Retina (tissue), 1 donor: ENCODE measurements around the gene PPP6R1.

ENCODE experiments used
- DNase-seq: peaks from one replicate; pipeline ENCODE4 v3.0.0-alpha.2; 2016

Gene PPP6R1

GRCh38 chr19:55279770-55280643 lies 21.2 kb upstream of the PPP6R1 start, which contains the start of gene HSPBP1:
HSPBP1 (minus strand) TSS chr19:55280110; CDS start chr19:55279608, 502 bp downstream.
- peak; percentile 97 for DNase-seq

GRCh38 chr19:55279340-55279739 lies 20.5 kb upstream of the PPP6R1 start:
- no peak for DNase-seq

- no peak for DNase-seq
Observed at GRCh38 chr19:55278391-55279135, 19.7 kb upstream of the PPP6R1 start.

GRCh38 chr19:55277494-55277893 lies 18.7 kb upstream of the PPP6R1 start:
- no peak for DNase-seq

GRCh38 chr19:55276720-55277430 lies 18.1 kb upstream of the PPP6R1 start:
- DNase-seq, result no peak

GRCh38 chr19:55275851-55276719 lies 17.3 kb upstream of the PPP6R1 start:
- no peak for DNase-seq

GRCh38 chr19:55273978-55274707 lies 15.3 kb upstream of the PPP6R1 start:
- DNase-seq, result no peak

- no peak for DNase-seq
Observed at GRCh38 chr19:55272142-55272541, 13.3 kb upstream of the PPP6R1 start.

- DNase-seq, result no peak
Observed at GRCh38 chr19:55270172-55270942, 11.5 kb upstream of the PPP6R1 start.

- no peak for DNase-seq
Observed at GRCh38 chr19:55269299-55269698, 10.5 kb upstream of the PPP6R1 start.

- no peak for DNase-seq
Observed at GRCh38 chr19:55266840-55267239, 8.0 kb upstream of the PPP6R1 start.

GRCh38 chr19:55266404-55266803 lies 7.6 kb upstream of the PPP6R1 start:
- DNase-seq, result no peak

- DNase-seq, result no peak
Observed at GRCh38 chr19:55265723-55266386, 7.0 kb upstream of the PPP6R1 start.

- no peak for DNase-seq
Observed at GRCh38 chr19:55265173-55265572, 6.4 kb upstream of the PPP6R1 start.

GRCh38 chr19:55264531-55264930 lies 5.7 kb upstream of the PPP6R1 start:
- DNase-seq, result no peak

GRCh38 chr19:55262359-55262758 lies 3.5 kb upstream of the PPP6R1 start:
- DNase-seq, result no peak

GRCh38 chr19:55261671-55262126 lies 2.9 kb upstream of the PPP6R1 start:
- DNase-seq, result no peak

GRCh38 chr19:55259540-55260210 lies 858 bp upstream of the PPP6R1 start:
- DNase-seq, result no peak

- DNase-seq, result no peak
Observed at GRCh38 chr19:55258476-55258827, 365 bp downstream of the PPP6R1 start.
